Vagina (tissue), 2 donors: Measurements from ENCODE around the gene TMPRSS5.

ENCODE experiments used
- POLR2AphosphoS5 ChIP-seq, 2 donors: sonication (generic); formaldehyde crosslinking; IDR thresholded peaks; one replicate each; pipeline ENCODE4 v1.9.0; 2017; ENCODE audit warnings: antibody characterized with exemption in 2 of 2, mild to moderate bottlenecking in 2 of 2, low read depth in 1 of 2; ENCODE audit not compliant: insufficient read depth in 1 of 2
- TF ChIP-seq, protein P1 (sequence below), 3 experiments: fragments of 450-650 bp in 2 of 3; fragments of 200-600 bp in 1 of 3; sonication (generic) in 1 of 3; IDR thresholded peaks; one replicate each; pipeline ENCODE4 v1.5.1; 2017 to 2019; ENCODE audit warnings: antibody characterized with exemption in 3 of 3, mild to moderate bottlenecking in 2 of 3, moderate library complexity in 2 of 3

DNA sequence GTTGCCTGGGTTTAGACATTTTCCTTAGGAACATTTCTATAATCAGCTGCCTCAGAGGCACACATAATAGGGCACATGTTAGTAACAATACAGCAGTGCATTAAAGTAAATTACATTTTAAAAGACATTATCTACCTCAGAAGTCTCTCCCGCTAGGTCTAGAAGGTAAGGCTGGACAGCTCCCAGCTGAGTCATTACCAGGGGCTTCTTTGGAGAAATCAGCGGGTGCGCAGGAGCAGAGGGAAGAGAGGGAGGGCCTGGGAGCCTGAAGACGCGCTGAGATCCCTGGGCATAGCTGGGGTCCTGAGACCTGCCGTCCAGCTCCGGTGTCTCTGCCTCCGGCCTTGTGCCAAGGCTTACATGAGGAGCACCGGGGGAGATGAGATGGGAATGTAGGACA lies 67.7 kb downstream of the TMPRSS5 start:
- no peak for TF ChIP-seq POLR2AphosphoS5 (IDR thresholded peaks at IDR 0.05; ENCODE audit: insufficient read depth in 1 of 2, low read depth in 1 of 2)
- TF ChIP-seq, protein P1, sequence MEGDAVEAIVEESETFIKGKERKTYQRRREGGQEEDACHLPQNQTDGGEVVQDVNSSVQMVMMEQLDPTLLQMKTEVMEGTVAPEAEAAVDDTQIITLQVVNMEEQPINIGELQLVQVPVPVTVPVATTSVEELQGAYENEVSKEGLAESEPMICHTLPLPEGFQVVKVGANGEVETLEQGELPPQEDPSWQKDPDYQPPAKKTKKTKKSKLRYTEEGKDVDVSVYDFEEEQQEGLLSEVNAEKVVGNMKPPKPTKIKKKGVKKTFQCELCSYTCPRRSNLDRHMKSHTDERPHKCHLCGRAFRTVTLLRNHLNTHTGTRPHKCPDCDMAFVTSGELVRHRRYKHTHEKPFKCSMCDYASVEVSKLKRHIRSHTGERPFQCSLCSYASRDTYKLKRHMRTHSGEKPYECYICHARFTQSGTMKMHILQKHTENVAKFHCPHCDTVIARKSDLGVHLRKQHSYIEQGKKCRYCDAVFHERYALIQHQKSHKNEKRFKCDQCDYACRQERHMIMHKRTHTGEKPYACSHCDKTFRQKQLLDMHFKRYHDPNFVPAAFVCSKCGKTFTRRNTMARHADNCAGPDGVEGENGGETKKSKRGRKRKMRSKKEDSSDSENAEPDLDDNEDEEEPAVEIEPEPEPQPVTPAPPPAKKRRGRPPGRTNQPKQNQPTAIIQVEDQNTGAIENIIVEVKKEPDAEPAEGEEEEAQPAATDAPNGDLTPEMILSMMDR (IDR thresholded peaks at IDR 0.05), result no peak
